HCT116 (cell line): ENCODE data around the gene ATP12A. TPM values are rescaled to one million over a fixed set of nuclear protein-coding genes. Genes with fewer than 3 reads are reported as not detected.

Source experiments
- ATAC-seq: fragments of 200-7000 bp; cut with Tn5 transposase; 2 replicates; pipeline ENCODE4 v1.9.1; 2020; ENCODE audit warnings: mild to moderate bottlenecking, moderate library complexity
- BruUV-seq: library from RNA; stranded (reverse); fragments of 400-500 nt; replicated peaks from 2 replicates; lab custom pipeline; 2021; lab: Mats Ljungman, UMichigan
- CTCF ChIA-PET: fragments of 300-600 bp; sonication (Branson Sonifier 250); formaldehyde crosslinking; loops from one replicate; lab custom pipeline; 2021; ENCODE audit warnings: antibody characterized with exemption; lab: Charles Lee
- POLR2A ChIA-PET: fragments of 300-600, 350-600 bp; sonication (Branson Sonifier 250); formaldehyde crosslinking; loops from one replicate; lab custom pipeline; 2021; ENCODE audit warnings: antibody characterized with exemption; lab: Charles Lee
- RAD21 ChIA-PET, 2 experiments: fragments of 300-600 bp; sonication (Branson Sonifier 250); formaldehyde crosslinking; loops; one replicate each; lab custom pipeline; 2023; ENCODE audit warnings: low total read pairs in 2 of 2; ENCODE audit not compliant: uncharacterized antibody in 2 of 2, unreplicated experiment in 2 of 2, low non-redundant PET in 1 of 2; lab: Charles Lee
- DNase-seq: peaks from one replicate; pipeline ENCODE4 v3.0.0-alpha.2; 2010; ENCODE audit warnings: low read depth, low spot score
- H2AFZ ChIP-seq: fragments of 200-600 bp; shearing (Covaris generic), sonication (generic); 2 replicates; pipeline ENCODE4 v1.6.1; 2017; ENCODE audit warnings: low read depth, mixed run types, mixed read lengths, antibody characterized with exemption, low read length; ENCODE audit not compliant: poor library complexity, severe bottlenecking
- H3K27ac ChIP-seq: 2 replicates; pipeline ENCODE4 v1.5.1; 2012; ENCODE audit warnings: low read depth, low read length
- H3K27me3 ChIP-seq: fragments of 200-600 bp; sonication (generic); 2 replicates; pipeline ENCODE4 v1.6.1; 2016; ENCODE audit warnings: mixed run types, low read length, mixed read lengths; ENCODE audit not compliant: insufficient read depth
- H3K36me3 ChIP-seq, 2 experiments: fragments of 200-500 bp in 1 of 2; fragments of 200-600 bp in 1 of 2; sonication (Bioruptor generic) in 1 of 2; sonication (generic) in 1 of 2; 2 replicates each; pipeline versions ENCODE4 v1.5.1 to v1.6.1; 2014 to 2016; ENCODE audit warnings: low read length in 2 of 2, inconsistent platforms in 1 of 2, mixed read lengths in 1 of 2, mixed run types in 1 of 2; ENCODE audit not compliant: insufficient read depth in 2 of 2, control insufficient read depth in 1 of 2
- H3K4me1 ChIP-seq, 2 experiments: fragments of 200-600 bp in 1 of 2; sonication (generic) in 1 of 2; 2 replicates each; pipeline versions ENCODE4 v1.5.1 to v1.6.1; 2012 to 2017; ENCODE audit warnings: low read length in 2 of 2, inconsistent platforms in 1 of 2, mild to moderate bottlenecking in 1 of 2, mixed read lengths in 1 of 2, mixed run types in 1 of 2, moderate library complexity in 1 of 2; ENCODE audit not compliant: insufficient read depth in 2 of 2, control insufficient read depth in 1 of 2
- H3K4me2 ChIP-seq: fragments of 200-600 bp; sonication (generic); 2 replicates; pipeline ENCODE4 v1.6.1; 2017; ENCODE audit warnings: mixed run types, low read length, mixed read lengths
- H3K4me3 ChIP-seq, 2 experiments: fragments of 200-600 bp in 1 of 2; sonication (generic) in 1 of 2; replicated peaks in 1 of 2; 2 replicates each; pipeline ENCODE4 v1.5.1; 2011 to 2016; ENCODE audit warnings: low read length in 2 of 2, control low read depth in 1 of 2, low read depth in 1 of 2, mild to moderate bottlenecking in 1 of 2, mixed read lengths in 1 of 2, mixed run types in 1 of 2
- H3K79me2 ChIP-seq: fragments of 200-600 bp; sonication (generic); 2 replicates; pipeline ENCODE4 v1.6.1; 2017; ENCODE audit warnings: mild to moderate bottlenecking, mixed run types, low read length, moderate library complexity, mixed read lengths; ENCODE audit not compliant: insufficient read depth
- H3K9ac ChIP-seq: fragments of 200-600 bp; sonication (generic); 2 replicates; pipeline ENCODE4 v1.6.1; 2016; ENCODE audit warnings: low read length, mixed read lengths
- H3K9me2 ChIP-seq: fragments of 200-600 bp; sonication (generic), shearing (Covaris generic); 2 replicates; pipeline ENCODE4 v1.6.1; 2017; ENCODE audit warnings: mixed run types, mild to moderate bottlenecking, moderate library complexity; ENCODE audit not compliant: insufficient read depth
- H3K9me3 ChIP-seq, 2 experiments: fragments of 200-500 bp in 1 of 2; fragments of 200-600 bp in 1 of 2; sonication (Bioruptor generic) in 1 of 2; sonication (generic) in 1 of 2; 2 replicates each; pipeline ENCODE4 v1.6.1; 2014 to 2017; ENCODE audit warnings: low read length in 2 of 2, mixed read lengths in 2 of 2, inconsistent platforms in 1 of 2, low read depth in 1 of 2, mild to moderate bottlenecking in 1 of 2, mixed run types in 1 of 2, moderate library complexity in 1 of 2; ENCODE audit not compliant: control insufficient read depth in 1 of 2, insufficient read depth in 1 of 2
- H4K20me1 ChIP-seq: fragments of 200-600 bp; sonication (generic), shearing (Covaris generic); 2 replicates; pipeline ENCODE4 v1.6.1; 2017; ENCODE audit warnings: mixed run types, mild to moderate bottlenecking, moderate library complexity; ENCODE audit not compliant: insufficient read depth
- ATF3 ChIP-seq: IDR thresholded peaks from 2 replicates; pipeline ENCODE4 v1.6.1; 2012
- CBX3 ChIP-seq: IDR thresholded peaks from 2 replicates; pipeline ENCODE4 v1.6.1; 2012; ENCODE audit warnings: low read depth
- CEBPB ChIP-seq: IDR thresholded peaks from 2 replicates; pipeline ENCODE4 v1.6.1; 2012; ENCODE audit warnings: low read depth
- CTCF ChIP-seq, 3 experiments: fragments of 200-600 bp in 1 of 3; sonication (generic) in 1 of 3; IDR thresholded peaks in 2 of 3; conservative IDR thresholded peaks in 1 of 3; 2 replicates each; pipeline ENCODE4 v1.5.1; 2012 to 2017; ENCODE audit warnings: low read depth in 2 of 3, low read length in 2 of 3, antibody characterized with exemption in 1 of 3, borderline replicate concordance in 1 of 3, control low read depth in 1 of 3, mild to moderate bottlenecking in 1 of 3, mixed read lengths in 1 of 3, mixed run types in 1 of 3, moderate library complexity in 1 of 3; ENCODE audit not compliant: insufficient read depth in 1 of 3
- EGR1 ChIP-seq: IDR thresholded peaks from 2 replicates; pipeline ENCODE4 v1.6.1; 2012; ENCODE audit warnings: low read depth
- EZH2 ChIP-seq: fragments of 200-600 bp; sonication (generic); IDR thresholded peaks from 2 replicates; pipeline ENCODE4 v1.6.1; 2017; ENCODE audit warnings: antibody characterized with exemption, mixed run types
- EZH2phosphoT487 ChIP-seq: fragments of 200-600 bp; IDR thresholded peaks from 2 replicates; pipeline ENCODE4 v1.6.1; 2018; ENCODE audit warnings: antibody characterized with exemption, borderline replicate concordance
- FOSL1 ChIP-seq: IDR thresholded peaks from 2 replicates; pipeline ENCODE4 v1.6.1; 2012; ENCODE audit warnings: low read depth
- JUND ChIP-seq: IDR thresholded peaks from 2 replicates; pipeline ENCODE4 v1.6.1; 2012
- POLR2A ChIP-seq: IDR thresholded peaks from 2 replicates; pipeline ENCODE4 v1.7.0; 2011; ENCODE audit warnings: borderline replicate concordance; ENCODE audit not compliant: insufficient read depth, insufficient read length; ENCODE audit errors: extremely low read depth
- RAD21 ChIP-seq: IDR thresholded peaks from 2 replicates; pipeline ENCODE4 v1.6.1; 2012; ENCODE audit warnings: low read depth, mild to moderate bottlenecking
- SIN3A ChIP-seq: IDR thresholded peaks from 2 replicates; pipeline ENCODE4 v1.6.1; 2012; ENCODE audit warnings: low read depth
- SP1 ChIP-seq: IDR thresholded peaks from 2 replicates; pipeline ENCODE4 v1.6.1; 2012; ENCODE audit warnings: low read depth
- SRF ChIP-seq: IDR thresholded peaks from 2 replicates; pipeline ENCODE4 v1.6.1; 2012; ENCODE audit warnings: low read depth
- TCF7L2 ChIP-seq: IDR thresholded peaks from 2 replicates; pipeline ENCODE4 v1.7.0; 2011; ENCODE audit warnings: borderline replicate concordance, inconsistent platforms; ENCODE audit not compliant: insufficient read depth, insufficient read length; ENCODE audit errors: extremely low read depth
- YY1 ChIP-seq: IDR thresholded peaks from 2 replicates; pipeline ENCODE4 v1.6.1; 2011; ENCODE audit warnings: low read length, low read depth, moderate library complexity, mild to moderate bottlenecking; ENCODE audit not compliant: insufficient replicate concordance; ENCODE audit errors: extremely low read depth
- ZBTB33 ChIP-seq: IDR thresholded peaks from 2 replicates; pipeline ENCODE4 v1.6.1; 2011; ENCODE audit warnings: mild to moderate bottlenecking, low read length, moderate library complexity; ENCODE audit not compliant: insufficient replicate concordance; ENCODE audit errors: extremely low read depth
- ZFX ChIP-seq: fragments of 450-650 bp; IDR thresholded peaks from 2 replicates; pipeline ENCODE4 v1.6.1; 2017
- ZNF274 ChIP-seq: fragments of 200-500 bp; sonication (Bioruptor generic); IDR thresholded peaks from 2 replicates; pipeline ENCODE4 v1.6.1; 2014; ENCODE audit warnings: mild to moderate bottlenecking, low read depth, low read length, inconsistent platforms
- intact Hi-C: fragments of 100-400 bp; cut with micrococcal nuclease; formaldehyde crosslinking; loops from 2 replicates; pipeline ENCODE4 v1.10.0; 2022
- total RNA-seq: library from RNA; stranded (reverse); gene quantifications from one replicate; pipeline ENCODE4 v1.2.1, GENCODE V29; 2021; ENCODE audit not compliant: unreplicated experiment
- TF ChIP-seq, protein P1 (sequence below): IDR thresholded peaks from 2 replicates; pipeline ENCODE4 v1.6.1; 2012; ENCODE audit warnings: low read depth

Gene ATP12A
- total RNA-seq, 1 experiment from 2014 or later = 0.30 TPM

DNA sequence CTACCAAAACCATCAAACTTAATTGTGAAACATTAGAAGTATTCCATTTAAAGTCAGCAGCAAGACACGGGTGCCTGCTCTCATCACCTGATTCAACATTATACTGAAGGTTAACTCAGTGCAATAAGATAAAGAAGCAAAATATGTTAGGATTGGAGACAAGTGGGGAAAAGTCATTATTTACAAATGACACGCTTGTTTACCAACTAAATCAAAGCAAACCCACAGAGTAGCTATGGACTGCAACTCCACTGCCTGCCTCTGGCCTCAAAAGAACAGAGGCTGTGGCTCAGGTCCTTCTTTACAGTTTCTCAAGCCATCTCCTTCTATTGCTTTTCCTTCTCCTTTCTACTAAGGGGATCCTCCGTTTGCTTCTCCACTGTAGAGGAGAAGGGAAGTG lies 21.0 kb upstream of the ATP12A start:
- no TSS peak for BruUV-seq
- ChIA-PET CTCF (no interaction called here), POLR2A (interaction anchor here (1.6 kb wide), 1 partner anchor 10 kb away, joined by 3 read pairs; no protein-coding TSS in a partner anchor), RAD21 (no interaction called here)
- H3K27ac ChIP-seq = no peak overlapping the region
- TF ChIP-seq, protein P1, sequence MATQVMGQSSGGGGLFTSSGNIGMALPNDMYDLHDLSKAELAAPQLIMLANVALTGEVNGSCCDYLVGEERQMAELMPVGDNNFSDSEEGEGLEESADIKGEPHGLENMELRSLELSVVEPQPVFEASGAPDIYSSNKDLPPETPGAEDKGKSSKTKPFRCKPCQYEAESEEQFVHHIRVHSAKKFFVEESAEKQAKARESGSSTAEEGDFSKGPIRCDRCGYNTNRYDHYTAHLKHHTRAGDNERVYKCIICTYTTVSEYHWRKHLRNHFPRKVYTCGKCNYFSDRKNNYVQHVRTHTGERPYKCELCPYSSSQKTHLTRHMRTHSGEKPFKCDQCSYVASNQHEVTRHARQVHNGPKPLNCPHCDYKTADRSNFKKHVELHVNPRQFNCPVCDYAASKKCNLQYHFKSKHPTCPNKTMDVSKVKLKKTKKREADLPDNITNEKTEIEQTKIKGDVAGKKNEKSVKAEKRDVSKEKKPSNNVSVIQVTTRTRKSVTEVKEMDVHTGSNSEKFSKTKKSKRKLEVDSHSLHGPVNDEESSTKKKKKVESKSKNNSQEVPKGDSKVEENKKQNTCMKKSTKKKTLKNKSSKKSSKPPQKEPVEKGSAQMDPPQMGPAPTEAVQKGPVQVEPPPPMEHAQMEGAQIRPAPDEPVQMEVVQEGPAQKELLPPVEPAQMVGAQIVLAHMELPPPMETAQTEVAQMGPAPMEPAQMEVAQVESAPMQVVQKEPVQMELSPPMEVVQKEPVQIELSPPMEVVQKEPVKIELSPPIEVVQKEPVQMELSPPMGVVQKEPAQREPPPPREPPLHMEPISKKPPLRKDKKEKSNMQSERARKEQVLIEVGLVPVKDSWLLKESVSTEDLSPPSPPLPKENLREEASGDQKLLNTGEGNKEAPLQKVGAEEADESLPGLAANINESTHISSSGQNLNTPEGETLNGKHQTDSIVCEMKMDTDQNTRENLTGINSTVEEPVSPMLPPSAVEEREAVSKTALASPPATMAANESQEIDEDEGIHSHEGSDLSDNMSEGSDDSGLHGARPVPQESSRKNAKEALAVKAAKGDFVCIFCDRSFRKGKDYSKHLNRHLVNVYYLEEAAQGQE = no peak
- TF ChIP-seq POLR2A = no peak
- no peak for TF ChIP-seq EZH2
- no peak for TF ChIP-seq FOSL1
- TF ChIP-seq ZNF274 = no peak
- TF ChIP-seq SIN3A = no peak
- TF ChIP-seq ZBTB33 = no peak
- no peak for TF ChIP-seq CEBPB
- TF ChIP-seq CBX3 = no peak
- TF ChIP-seq SP1 = no peak
- TF ChIP-seq ZFX = no peak
- TF ChIP-seq YY1 = no peak
- no peak for TF ChIP-seq TCF7L2
- no peak for TF ChIP-seq EZH2phosphoT487
- no peak for TF ChIP-seq ATF3
- no peak for TF ChIP-seq CTCF (IDR thresholded peaks at IDR 0.05 in 2 of 3, conservative IDR thresholded peaks at IDR 0.05 in 1 of 3; ENCODE audit: borderline replicate concordance in 1 of 3, insufficient read depth in 1 of 3, low read depth in 2 of 3, low read length in 2 of 3)
- TF ChIP-seq JUND = no peak
- TF ChIP-seq EGR1 = no peak
- no peak for TF ChIP-seq RAD21
- TF ChIP-seq SRF = no peak
- no peaks in the 10 kb centered on the region for H3K36me3 ChIP-seq
- H3K4me2 ChIP-seq = no peak overlapping the region
- H3K27me3 ChIP-seq = no peaks in the 10 kb centered on the region
- no peak overlapping the region for H3K4me3 ChIP-seq
- H3K4me1 ChIP-seq = no peaks in the 10 kb centered on the region
- DNase-seq (no peak), ATAC-seq (no peak)
- no peaks in the 10 kb centered on the region for H3K9me3 ChIP-seq
- no peaks in the 10 kb centered on the region for H4K20me1 ChIP-seq
- no peak overlapping the region for H2AFZ ChIP-seq
- no peaks in the 10 kb centered on the region for H3K9me2 ChIP-seq
- intact Hi-C loops = no loop called here
- H3K9ac ChIP-seq = no peak overlapping the region
- H3K79me2 ChIP-seq = no peaks in the 10 kb centered on the region
